Mammary epithelial cell (primary cell): ENCODE data around the gene TAMM41.

Experiments used
- EZH2 ChIP-seq: IDR thresholded peaks from 2 replicates; pipeline ENCODE4 v1.6.1; 2012; ENCODE audit warnings: low read length, inconsistent platforms, borderline replicate concordance
- TF ChIP-seq, protein P1 (sequence below), 2 donors: IDR thresholded peaks in 1 of 2; conservative IDR thresholded peaks in 1 of 2; 2 replicates each; pipeline ENCODE4 v1.5.1; 2011 to 2012; ENCODE audit warnings: inconsistent platforms in 2 of 2, low read length in 2 of 2, mild to moderate bottlenecking in 2 of 2, control low read depth in 1 of 2, low read depth in 1 of 2; ENCODE audit not compliant: insufficient read depth in 1 of 2; ENCODE audit errors: extremely low read depth in 1 of 2

DNA sequence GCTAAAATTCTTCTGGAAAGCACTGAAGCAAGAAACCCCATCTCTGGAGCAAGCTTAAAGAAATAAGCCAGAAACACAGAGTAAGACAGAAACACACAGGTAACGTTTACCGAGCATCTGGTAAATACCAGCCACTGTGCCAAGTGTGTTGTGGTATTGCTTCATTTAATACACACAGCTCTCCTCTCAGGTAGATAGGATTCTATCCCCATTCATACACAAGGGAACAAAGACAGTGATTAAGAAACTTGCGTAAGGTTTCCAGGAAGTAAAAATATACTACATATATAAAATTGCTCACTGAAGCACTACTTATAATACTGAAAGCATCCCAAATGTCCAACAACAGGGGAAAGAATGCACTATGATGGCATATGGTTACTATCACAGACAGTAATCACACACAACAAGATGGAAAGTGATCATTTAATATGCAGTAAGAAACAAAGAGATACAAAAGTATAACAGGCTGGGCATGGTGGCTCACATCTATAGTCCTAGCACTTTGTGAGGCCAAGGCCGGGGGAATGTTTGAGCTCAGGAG is 27.5 kb downstream of the TAMM41 start:
- TF ChIP-seq, protein P1, sequence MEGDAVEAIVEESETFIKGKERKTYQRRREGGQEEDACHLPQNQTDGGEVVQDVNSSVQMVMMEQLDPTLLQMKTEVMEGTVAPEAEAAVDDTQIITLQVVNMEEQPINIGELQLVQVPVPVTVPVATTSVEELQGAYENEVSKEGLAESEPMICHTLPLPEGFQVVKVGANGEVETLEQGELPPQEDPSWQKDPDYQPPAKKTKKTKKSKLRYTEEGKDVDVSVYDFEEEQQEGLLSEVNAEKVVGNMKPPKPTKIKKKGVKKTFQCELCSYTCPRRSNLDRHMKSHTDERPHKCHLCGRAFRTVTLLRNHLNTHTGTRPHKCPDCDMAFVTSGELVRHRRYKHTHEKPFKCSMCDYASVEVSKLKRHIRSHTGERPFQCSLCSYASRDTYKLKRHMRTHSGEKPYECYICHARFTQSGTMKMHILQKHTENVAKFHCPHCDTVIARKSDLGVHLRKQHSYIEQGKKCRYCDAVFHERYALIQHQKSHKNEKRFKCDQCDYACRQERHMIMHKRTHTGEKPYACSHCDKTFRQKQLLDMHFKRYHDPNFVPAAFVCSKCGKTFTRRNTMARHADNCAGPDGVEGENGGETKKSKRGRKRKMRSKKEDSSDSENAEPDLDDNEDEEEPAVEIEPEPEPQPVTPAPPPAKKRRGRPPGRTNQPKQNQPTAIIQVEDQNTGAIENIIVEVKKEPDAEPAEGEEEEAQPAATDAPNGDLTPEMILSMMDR (conservative IDR thresholded peaks at IDR 0.05 in 1 of 2, IDR thresholded peaks at IDR 0.05 in 1 of 2; ENCODE audit: extremely low read depth in 1 of 2, insufficient read depth in 1 of 2, low read depth in 1 of 2, low read length in 2 of 2) = no peak
- no peak for TF ChIP-seq EZH2
